Epithelial cell of prostate (primary cell): ENCODE measurements around the gene GPBAR1.
A peak's percentile ranks its signal among the peaks of the same experiment; 100 is the strongest.
"Not testable (repeated sequence)": the region's sequence is repeated elsewhere in the genome, so short reads cannot be mapped to it uniquely, and the experiment has no call there.

Experiments used
- DNase-seq: peaks from one replicate; pipeline ENCODE4 v3.0.0-alpha.2; 2011; ENCODE audit warnings: low read depth, low spot score
- H3K27ac ChIP-seq: fragments of 450-650 bp; 2 replicates; pipeline ENCODE4 v1.5.1; 2017; ENCODE audit warnings: mild to moderate bottlenecking

GPBAR1 gene

DNA sequence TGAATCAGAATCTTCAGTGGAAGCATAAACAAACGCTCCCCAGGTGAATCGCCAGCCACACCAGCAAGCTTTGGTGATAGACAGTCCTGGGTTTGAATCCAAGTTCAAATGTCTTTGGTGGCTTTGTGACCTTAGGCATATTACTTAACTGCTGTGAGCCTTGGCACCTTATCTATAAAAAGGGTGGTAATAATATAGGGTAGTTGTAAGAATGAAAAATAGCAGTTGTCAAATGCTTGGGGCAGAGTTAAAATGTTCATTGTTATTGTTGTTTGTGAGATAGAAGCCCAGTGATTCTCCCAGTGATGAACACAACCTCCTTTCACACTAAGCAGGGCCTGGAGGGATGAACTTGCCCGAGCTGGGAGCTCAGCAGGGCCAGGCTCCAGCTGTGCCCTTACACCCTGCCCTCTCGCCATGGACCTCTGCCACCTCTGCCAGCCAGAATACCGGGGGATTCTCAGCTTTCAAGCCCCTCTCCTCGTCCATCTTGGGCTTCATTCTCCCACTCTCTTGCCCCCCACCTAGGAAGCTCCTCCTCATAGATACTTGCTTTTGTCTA, 37.6 kb downstream of the GPBAR1 start:
- peak overlapping the region; percentile 99 for H3K27ac ChIP-seq
- no peak for DNase-seq

DNA sequence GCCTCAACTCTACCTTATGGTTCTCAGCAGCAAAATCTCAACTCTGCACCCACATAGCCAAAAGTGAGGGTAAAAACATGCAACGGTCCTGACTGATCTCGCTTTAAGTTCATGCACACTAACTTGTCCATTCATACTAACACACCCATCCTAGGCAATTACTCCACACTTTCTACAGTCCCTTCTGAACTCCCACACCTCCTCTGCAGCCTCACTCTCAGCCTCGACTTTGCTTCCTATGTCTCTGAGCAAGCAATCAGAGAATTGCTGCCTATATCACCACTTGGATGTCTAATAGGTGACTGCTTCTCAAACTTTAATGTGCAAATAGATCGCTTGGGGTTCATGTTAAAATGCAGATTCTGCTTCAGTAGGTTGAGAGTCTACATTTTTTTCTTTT, 39.3 kb downstream of the GPBAR1 start:
- DNase-seq = no peak
- H3K27ac ChIP-seq = no peak overlapping the region

DNA sequence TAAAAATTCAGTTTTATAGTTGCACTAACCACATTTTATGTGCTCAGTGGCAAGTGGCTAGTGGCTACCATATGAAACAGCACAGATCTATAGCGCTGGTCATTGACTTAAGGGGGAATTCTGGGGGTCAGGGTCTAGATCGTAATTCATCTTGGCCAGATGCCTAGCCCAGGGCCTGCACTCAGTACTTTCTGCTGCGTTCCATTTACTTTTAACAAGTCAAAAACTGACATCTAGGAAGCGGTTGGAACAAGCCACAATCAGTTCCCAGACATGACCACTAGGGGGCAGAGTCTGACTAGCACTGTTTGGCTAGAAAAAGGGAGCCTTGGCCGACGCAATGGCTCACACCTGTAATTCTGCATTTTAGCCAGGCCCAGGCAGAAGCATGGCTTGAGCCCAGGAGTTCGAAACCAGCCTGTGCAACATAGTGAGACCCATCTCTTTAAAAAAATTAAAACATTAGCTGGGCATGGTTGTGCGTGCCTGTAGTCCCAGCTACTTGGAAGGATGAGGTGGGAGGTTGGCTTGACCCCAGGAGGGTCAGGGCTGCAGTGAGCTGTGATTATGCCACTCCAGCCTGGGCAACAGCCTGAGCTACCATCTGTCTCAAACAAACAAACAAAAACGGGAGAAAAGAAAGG, 40.5 kb downstream of the GPBAR1 start:
- no peak overlapping the region for H3K27ac ChIP-seq
- DNase-seq = no peak

DNA sequence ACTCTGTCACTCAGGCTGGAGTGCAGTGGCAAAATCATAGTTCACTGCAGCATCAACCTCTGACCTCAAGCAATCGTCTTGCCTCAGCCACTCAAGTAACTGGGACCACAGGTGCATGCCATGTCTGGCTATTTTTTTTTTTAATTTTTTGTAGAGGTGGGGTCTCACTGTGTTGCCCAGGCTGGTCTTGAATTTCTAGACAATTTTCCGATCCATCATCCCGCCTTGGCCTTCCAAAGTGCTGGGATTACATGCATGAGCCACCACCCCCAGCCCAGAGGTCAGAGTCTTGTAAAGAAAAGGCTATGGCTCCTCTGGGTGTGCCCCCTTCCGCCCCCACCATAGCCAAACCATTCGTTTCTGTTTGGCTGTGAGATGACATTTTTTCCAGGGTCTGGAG, 44.6 kb downstream of the GPBAR1 start:
- H3K27ac ChIP-seq = no peak overlapping the region
- DNase-seq = no peak

DNA sequence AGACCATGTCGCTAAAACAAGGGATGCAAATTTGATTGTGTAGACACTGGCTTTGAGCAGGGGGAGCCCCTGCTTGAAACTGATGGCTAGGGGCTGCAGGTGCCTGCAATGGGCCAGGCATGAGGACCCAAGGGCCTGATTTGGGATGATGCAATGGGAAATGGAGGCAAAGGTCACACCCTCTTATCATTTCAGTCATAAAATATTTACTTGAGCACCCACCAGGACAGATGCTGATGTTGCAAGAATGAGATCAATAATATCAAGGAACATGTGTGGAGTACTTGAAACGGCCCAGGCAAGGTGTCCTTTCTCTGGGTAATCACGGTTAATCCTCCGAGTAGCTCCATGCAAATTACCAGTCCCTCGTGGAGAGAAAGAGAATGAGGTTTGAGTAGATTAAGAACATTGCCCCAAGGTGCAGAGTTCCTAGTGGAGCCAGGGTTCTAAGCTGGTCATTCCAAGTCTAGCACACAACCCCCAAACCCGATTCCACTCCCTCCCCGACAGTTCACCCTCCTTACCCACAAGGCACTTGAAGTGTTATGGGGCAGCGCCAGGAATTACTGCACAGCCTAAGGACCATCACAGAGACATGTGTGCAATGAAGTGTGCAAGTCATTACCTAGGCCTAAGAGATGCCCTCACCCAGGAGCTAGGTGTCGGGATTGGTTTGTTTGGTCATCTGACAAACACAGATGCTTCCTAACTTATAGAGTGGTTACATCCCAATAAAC, 45.5 kb downstream of the GPBAR1 start:
- DNase-seq = no peak
- H3K27ac ChIP-seq = no peak overlapping the region

DNA sequence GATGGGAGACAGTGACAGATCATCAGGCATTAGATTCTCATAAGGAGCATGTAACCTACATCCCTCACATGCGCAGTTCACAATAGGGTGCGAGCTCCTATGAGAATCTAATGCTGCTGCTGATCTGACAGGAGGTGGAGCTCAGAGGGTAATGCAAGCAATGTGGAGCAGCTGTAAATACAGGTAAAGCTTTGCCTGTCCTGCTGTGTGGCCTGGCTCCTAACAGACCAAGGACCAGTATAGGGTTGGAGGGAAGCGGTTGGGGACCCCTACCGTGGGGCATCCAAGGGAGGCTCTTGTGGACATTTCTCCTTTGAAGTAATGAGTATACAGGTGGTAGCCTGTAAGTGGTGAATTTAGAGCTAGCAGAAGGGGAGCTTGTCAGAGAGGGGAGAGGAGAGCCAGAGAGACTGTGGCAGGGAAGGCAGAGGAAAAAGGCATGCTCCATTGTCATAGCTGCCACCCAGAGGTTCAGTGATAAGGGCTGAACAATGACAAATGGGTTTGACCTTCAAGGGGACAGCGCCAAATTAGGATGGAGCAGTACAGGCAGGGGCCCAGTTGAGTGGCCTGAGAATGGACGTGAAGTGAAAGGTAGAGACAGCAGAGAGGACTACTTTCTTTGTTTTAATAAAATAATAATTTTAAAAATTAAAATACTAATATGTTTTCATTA, 46.7 kb downstream of the GPBAR1 start:
- no peak for DNase-seq
- no peak overlapping the region for H3K27ac ChIP-seq

DNA sequence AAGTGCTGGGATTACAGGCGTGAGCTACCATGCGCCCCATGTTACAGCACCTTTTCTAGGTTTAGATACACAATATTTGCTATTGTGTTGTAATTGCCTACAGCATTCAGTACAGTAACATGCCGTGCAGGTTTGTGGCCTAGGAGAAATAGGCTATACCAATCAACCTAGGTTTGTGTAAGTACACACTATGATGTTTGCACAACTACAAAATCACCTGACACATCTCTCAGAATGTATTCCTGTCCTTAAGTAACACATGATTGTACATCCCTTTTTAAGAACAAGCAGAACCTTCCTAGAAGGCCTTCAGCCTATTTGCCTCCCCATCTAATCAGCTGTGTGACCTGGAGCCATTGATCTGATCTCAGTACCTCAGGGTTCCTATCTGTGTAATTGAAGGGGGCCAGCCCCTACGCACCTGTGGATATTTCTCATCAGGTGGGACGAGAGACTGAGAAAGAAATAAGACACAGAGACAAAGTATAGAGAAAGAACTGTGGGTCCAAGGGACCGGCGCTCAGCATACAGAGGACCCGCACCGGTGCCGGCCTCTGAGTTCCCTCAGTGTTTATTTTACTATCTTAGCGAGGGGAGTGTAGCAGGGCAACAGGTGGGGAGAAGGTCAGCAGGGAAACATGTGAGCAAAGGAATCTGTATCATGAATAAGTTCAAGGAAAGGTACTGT, 50.2 kb downstream of the GPBAR1 start:
- DNase-seq = no peak
- H3K27ac ChIP-seq = no peak overlapping the region

DNA sequence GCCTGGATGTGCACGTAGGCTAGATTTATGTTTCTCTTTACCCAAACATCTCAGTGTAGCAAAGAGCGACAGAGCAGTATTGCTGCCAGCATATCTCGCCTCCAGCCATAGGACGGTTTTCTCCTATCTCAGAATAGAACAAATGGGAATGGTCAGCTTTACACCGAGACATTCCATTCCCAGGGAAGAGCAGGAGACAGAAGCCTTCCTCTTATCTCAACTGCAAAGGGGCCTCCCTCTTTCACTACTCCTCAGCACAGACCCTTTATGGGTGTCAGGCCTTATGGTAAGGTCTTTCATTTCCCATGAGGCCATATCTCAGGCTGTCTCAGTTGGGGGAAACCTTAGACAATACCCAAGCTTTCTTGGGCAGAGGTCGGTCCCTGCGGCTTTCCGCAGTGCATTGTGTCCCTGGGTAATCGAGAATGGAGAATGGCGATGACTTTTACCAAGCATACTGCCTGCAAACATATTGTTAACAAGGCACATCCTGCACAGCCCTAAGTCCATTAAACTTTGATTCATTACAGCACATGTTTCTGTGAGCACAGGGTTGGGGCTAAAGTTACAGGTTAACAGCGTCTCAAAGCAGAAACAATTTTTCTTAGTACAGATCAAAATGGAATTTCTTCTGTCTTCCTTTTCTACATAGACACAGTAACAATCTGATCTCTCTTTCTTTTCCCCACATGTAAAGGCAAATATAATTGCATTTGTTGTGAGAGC, 50.9 kb downstream of the GPBAR1 start:
- DNase-seq = not testable (repeated sequence)
- H3K27ac ChIP-seq = peak overlapping the region; percentile 30

DNA sequence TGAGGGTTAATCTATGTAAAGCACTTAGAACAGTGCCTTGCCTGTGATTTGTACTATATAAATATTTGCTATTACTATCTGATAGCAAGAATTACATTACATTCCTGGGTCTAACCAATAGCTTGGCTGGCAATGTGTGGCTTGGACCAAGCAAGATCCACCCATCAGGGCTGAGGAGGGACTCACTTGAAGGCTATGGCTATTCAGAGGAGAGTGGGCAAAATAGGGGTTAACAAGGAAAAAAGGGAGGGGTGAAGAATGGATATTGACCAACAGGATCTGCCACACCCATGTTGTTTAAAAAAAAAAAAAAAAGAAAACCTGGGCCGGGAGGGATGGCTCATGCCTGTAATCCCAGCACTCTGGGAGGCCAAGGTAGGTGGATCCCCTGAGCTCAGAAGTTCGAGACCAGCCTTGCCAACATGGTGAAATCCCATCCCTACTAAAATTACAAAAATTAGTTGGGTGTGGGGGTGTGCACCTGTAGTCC, 51.5 kb downstream of the GPBAR1 start:
- H3K27ac ChIP-seq = peak overlapping the region; percentile 30
- DNase-seq = no peak

DNA sequence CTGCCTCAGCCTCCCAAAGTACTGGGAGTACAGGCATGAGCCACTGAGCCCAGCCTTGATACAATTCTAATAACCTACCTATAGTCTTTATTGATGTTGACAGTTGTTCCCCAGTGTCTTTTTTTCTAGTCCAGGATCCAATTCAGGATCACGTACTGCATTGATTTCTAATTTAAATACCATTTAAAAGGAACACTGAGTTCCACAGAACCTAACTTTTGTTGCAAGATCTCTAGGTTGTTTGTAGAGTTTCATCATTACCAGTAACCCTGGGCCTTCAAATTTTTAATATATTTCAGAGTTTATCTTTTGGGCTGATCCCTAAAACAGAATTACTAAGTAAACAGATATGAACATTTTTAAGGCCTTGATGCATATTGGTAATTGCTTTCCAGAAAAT, 52.5 kb downstream of the GPBAR1 start:
- no peak overlapping the region for H3K27ac ChIP-seq

More for the DNA sequence above, 52.5 kb downstream of the GPBAR1 start:
- DNase-seq = no peak
